GM20431 (cell line): ENCODE results near the gene SORL1.

Experiments used
- in situ Hi-C: fragments of 300-500 bp; cut with MseI, MboI; formaldehyde crosslinking; loops from one replicate; pipeline ENCODE4 v1.15.0; 2020; ENCODE audit warnings: low sequenced_read_pairs; ENCODE audit not compliant: unreplicated experiment

SORL1 gene

GRCh38 chr11:121575250-121575962 is 123.3 kb downstream of the SORL1 start:
- in situ Hi-C loops, result no loop called here

- in situ Hi-C loops, result no loop called here
Observed at GRCh38 chr11:121575963-121576290, 123.8 kb downstream of the SORL1 start.

DNA sequence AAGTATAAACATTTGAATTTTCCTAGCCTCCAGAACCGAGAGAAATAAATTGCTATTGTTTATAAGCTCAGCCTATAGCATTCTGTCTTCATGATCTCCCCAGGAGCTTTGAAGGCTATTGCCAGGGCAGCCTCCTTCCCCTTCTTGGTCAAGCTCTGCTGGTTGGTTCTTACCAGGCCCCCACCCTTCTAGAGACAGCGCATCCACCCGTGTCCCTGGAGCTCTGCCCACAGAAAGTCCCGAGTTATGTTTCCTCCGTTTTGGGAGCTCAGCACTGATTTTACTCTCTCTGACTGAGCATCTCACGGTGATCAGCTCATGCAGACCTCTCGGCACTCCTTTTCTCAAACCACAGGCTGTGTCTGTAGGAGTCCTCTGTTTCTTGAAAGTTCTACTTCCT is 124.4 kb downstream of the SORL1 start:
- in situ Hi-C loops, result no loop called here

DNA sequence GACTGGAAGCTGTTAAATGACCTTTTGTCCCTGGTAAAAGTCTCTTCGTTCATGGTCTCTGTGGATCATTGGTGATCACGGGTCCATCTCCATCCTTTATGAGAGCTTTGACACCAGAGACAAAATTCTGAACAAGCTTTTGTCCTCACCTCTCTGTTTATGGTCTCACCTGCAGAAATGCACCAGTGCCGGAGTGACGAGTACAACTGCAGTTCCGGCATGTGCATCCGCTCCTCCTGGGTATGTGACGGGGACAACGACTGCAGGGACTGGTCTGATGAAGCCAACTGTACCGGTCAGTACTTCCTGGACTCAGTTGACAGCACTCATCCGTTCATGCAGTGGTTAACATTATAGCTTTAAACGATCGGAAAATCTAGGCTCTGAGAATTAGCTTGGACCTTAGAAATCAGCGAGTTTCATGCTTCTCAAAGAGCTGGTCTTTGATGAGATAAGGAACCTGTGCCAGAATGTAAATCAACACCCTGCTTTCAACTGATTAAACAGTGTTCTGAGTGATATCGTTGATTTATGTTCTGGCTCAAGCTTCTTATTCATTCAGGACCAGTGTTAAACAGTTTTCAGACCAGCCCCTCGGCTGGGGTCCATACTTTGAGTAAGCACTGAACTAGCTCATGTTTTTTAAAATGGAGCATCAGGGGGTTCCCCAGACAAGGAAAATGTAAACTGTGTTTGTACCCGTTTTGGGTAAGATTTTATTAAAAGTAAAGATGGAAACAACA is 125.2 kb downstream of the SORL1 start:
- in situ Hi-C loops, result no loop called here

GRCh38 chr11:121578251-121578976 is 126.3 kb downstream of the SORL1 start:
- in situ Hi-C loops, result no loop called here

DNA sequence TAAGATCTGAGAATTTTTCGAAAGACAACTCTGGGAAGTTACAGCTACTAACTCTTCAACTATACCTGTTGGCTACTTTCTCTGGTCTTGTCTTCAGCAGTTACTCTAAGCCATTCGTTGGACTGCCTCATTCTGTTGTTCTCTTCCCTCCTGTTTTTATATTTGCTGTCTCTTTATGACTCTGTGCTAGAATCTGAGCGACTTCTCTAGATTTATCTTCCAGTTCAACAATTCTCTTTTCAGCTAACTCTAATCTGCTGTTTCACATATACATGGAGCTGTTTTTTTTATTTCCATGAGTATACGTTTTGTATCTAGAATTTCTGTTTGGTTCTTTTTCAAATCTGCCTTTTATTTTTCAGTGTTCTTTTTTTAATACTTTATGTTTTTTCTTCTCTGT is 128.0 kb downstream of the SORL1 start:
- in situ Hi-C loops, result no loop called here

DNA sequence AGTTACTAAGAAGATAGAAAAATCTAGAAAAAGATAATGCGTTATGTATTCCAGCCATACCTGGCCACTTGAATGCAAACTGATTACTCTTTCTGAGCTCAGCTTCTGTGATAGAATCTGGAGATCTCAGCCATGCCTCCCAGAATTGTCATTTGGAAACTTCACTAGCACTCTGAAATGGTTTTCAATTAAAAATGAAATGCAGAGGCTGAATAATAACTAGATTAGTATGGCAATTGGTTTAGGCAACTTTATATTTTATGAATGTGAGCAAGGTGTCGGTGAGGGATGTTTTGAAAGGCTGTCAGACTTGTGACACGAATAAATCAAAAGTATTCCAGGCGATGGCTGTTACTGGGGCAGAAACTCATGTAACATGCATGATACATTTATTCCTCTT is 129.5 kb downstream of the SORL1 start:
- in situ Hi-C loops, result no loop called here

DNA sequence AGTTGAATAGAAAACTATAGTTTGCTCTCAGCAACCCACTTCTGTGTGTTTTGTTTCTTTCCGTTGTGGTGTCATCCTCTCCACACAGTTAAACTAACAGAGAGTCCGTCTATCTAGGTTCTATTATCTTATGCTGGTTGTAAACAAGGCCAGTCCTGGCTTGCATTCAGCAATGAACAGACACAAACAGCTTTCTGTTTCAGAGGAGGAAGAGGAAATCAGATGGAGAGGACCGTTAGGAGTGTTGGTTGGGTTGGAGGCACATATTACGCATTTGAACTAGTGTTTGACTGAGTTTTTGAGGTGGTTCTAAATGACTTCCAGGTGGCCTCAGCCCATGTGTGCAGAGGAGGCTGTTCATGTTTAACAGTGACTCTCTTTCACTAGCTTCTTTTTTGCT is 130.2 kb downstream of the SORL1 start:
- in situ Hi-C loops, result no loop called here

GRCh38 chr11:121583825-121584224 is 131.7 kb downstream of the SORL1 start:
- in situ Hi-C loops, result no loop called here

DNA sequence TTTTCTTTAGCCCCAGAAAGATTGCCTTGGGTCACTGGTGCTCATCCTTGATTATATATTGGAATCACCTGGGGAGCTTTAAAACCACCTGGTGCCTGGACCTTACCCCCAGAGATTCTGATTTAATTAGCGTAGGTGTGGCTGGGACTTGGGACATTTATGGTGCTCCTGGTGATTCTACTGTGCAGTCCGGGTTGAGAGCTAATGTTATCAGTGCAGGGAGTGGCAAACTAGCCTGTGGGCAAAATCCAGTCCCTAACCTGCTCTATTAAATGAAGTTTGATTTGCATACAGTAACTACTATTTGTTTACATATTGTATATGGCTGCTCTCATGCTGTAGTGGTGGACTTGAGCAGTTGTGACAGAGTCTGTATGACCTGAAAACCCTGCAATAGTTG is 134.6 kb downstream of the SORL1 start:
- in situ Hi-C loops, result no loop called here

DNA sequence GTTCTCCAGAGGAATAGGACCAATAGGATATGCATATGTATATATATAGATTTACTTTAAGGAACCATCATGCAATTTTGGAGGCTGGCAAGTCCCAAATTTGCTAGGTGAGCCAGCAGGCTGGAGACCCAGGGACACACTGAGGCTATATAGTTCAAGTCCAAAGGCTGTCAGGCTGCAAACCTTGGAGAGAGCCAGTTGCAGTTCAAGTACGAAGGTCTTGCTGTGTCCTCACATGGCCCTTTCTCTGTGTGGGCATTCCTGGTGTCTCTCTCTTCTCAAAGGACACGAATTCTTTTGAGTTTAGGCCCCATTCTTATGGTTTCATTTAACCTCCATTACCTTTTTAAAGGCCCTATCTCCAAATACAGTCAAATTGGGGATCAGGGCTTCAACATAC is 135.1 kb downstream of the SORL1 start:
- in situ Hi-C loops, result no loop called here

DNA sequence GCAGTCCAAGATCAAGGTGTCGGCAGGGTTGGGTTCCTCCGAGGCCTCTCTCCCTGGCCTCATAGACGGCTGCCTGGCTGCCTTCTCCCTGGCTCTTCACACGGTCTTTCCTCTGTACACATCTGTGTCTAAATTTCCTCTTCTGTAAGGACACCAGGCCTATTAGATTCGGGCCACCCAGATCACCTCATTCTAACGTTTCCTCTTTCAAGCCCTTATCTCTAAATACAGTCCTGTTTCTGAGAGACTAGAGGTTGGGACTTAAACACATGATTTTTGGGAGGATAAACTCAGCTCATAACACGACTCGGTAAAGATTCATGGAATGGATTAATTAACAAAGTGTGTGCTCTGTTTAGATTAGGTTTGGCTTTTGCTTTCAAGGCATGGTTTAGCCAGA is 136.6 kb downstream of the SORL1 start:
- in situ Hi-C loops, result no loop called here

DNA sequence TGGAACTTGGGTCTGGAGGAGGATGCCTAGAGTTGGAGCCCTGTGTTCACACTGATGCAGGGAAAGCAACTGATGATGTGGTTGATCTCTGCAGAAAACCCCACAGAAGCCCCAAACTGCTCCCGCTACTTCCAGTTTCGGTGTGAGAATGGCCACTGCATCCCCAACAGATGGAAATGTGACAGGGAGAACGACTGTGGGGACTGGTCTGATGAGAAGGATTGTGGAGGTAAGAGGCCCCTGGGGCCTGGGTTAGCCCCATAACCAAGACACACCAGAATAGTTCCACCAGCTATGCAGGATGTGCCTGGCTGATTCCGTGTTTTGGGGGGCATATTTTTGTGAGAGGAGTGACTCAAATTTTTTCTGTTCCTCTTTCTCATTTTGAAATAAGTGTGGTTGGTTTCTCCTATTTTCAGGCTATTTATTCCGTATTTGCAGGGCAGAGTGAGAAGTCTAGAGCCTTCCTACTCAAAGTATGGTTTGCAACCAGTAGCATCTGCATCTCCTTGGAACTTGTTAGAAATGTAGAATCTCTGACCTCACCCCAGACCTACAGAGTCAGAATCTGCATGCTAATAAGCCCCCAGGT is 137.9 kb downstream of the SORL1 start:
- in situ Hi-C loops, result loop anchor here (10.0 kb wide), 1 partner anchor 275 kb away; no protein-coding TSS in a partner anchor

GRCh38 chr11:121590772-121591404 is 138.8 kb downstream of the SORL1 start:
- in situ Hi-C loops, result loop anchor here (10.0 kb wide), 1 partner anchor 276 kb away; no protein-coding TSS in a partner anchor

- in situ Hi-C loops, result loop anchor here (10.0 kb wide), 1 partner anchor 277 kb away; no protein-coding TSS in a partner anchor
Observed at GRCh38 chr11:121591405-121592033, 139.4 kb downstream of the SORL1 start.

DNA sequence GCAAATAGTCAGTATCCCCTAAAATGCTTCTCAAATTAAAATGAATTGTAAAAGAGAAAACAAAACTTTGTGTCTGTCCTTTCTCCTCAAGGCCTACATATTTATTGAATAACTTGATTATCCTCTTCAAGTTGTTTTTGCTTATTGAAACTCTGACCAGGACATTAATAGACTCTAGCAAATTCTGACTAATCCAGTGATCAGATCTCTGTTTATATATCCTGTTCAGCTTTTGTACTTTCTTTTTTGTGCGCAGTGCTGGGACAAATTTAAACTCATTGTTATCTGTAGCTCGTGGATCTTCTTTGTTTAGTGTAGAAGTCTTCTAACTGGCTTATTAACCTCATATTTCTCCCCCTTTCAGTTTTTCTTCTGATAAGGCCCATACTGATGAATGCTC is 140.6 kb downstream of the SORL1 start:
- in situ Hi-C loops, result loop anchor here (10.0 kb wide), 1 partner anchor 278 kb away; no protein-coding TSS in a partner anchor

DNA sequence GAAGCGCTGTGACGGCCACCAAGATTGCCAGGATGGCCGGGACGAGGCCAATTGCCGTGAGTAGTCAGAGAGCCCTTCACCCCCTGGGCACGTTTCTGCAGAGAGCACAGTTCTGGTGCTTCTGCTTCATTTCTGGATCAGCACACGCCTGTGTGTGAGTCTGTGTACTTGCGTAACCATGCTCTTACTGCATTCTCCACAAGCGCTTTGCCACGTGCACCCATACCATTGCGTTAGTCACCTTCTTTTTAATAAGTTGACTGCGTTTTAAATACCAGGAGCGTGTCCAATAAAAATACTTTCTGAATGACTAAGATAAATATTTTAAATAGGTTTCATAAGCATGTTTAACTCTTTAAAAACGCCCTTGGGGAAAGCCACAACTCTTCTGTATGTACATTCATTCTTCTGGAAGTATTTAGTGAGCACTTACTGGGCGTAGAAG is 143.6 kb downstream of the SORL1 start:
- in situ Hi-C loops, result loop anchor here (10.0 kb wide), 1 partner anchor 281 kb away; no protein-coding TSS in a partner anchor

DNA sequence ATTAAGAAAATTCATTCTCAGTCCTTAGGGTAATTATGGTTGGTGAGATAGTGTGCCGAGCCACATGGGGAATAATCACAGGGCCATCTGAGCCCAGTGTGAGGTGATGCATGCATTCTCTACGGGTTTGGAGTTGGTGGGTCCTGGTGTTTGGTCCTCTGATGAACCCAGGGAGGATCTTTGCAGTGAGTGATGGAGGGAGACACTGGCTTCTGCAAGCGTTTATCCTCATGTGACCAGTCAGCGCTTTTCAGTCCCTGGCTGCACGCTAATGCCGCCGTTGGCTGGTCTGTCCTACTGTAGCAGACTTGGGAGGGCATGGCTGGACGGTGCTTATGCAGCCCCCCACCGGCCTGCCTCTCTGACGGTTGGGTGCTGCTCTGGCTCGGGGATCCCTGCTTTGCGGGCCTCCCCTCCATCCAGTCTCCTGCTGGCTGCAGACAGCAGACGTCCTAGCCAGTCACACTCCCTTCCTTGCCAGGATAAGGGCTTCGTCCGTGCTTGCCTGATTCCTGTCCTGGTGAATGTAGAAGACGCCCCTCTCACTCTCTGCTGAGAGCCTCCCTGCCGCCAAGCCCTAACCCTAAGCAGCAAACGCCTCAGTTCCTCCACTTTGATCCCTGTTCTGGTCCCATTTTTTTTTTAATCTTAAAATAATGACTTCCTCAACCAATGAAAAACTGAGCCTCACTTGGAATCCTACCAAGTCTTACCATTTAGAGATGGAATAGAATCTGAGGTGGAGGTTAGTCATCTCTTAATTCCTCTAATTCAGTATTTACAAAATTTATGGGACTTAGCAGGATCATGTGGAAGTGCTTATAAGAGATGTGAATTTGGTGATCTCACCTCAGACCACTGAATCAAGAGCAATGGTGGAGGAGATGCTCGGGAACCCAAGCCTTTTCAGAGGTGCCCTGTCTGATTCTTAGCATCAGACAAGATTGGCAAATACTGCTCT is 144.4 kb downstream of the SORL1 start:
- in situ Hi-C loops, result loop anchor here (10.0 kb wide), 1 partner anchor 282 kb away; no protein-coding TSS in a partner anchor
